HG03108 (cell line): ENCODE data around the gene SMPD3.
"Not testable (repeated sequence)": the region's sequence is repeated elsewhere in the genome, so short reads cannot be mapped to it uniquely, and the experiment has no call there.

Experiments used
- ATAC-seq: cut with Tn5 transposase; IDR thresholded peaks from one replicate; pipeline ENCODE4 v1.9.1; 2021; ENCODE audit warnings: moderate library complexity; ENCODE audit not compliant: unreplicated experiment

Gene SMPD3

DNA sequence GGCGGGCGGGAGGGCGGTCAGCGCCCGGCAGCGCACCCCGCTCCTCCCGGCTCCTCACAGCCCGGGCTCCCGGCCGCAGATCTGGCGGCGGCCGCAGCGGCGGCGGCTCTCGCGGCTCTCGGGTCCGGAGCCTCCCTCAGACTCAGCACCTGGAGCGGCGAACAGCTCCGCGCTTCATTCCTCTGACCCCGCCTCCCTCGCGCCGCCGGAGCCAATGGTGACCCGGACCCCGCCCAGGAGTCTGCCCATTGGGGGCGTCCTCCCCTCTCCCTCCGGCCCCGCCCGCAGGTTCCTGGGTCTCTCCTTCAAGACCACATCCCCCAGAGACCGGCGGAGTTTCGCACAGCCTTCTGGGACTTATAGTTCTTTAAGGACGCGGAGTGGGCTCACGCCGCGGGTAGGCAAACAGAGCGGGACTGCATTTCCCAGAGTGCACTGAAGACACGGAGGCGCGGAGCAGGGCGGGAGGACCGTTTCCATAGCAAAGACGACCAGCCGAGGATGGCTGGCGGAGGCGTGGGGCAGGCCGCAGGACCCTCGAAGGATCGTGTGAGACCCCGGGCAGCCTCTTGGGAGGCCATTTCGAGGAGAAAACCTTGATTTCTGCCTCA lies at the start of gene SMPD3:
SMPD3 (minus strand) TSS at position 149 of the 611 bp plus-strand sequence. CDS start 76,327 bp downstream, outside the sequence.
- ATAC-seq, result peak; percentile 88

DNA sequence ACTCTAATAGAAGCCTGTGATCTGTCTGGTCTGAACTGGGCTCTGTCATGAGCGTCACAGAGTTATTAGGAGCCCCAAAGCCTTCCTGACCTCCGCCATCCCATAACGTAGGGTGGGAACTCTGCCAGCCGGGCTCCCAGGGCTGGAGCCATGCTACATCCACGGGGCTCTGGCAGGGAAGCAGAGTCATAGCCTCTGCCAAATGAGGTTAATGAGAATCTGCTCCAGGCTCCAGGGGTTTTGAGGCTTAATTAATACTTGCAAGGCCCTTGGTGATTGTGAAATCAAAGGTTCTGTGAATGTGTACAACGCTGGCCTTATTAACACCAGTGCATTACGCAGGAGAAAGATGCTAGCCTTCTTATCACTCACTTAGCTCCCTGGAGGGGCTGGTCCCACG lies 48.4 kb upstream of the SMPD3 start:
- ATAC-seq, result no peak

DNA sequence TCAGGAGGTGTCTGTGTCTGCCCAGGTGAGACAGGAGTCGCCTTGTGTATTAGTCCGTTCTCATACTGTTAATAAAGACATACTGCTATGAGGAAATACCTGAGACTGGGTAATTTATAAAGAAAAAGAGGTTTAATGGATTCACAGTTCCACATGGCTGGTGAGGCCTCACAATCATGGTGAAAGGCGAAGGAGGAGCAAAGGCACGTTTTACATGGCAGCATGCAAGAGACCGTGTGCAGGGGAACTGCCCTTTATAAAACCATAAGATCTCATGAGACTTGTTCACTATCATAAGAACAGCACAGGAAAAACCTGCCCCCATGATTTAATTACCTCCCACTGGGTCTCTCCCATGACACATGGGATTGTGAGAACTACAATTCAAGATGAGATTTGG lies 46.0 kb upstream of the SMPD3 start:
- ATAC-seq, result not testable (repeated sequence)

DNA sequence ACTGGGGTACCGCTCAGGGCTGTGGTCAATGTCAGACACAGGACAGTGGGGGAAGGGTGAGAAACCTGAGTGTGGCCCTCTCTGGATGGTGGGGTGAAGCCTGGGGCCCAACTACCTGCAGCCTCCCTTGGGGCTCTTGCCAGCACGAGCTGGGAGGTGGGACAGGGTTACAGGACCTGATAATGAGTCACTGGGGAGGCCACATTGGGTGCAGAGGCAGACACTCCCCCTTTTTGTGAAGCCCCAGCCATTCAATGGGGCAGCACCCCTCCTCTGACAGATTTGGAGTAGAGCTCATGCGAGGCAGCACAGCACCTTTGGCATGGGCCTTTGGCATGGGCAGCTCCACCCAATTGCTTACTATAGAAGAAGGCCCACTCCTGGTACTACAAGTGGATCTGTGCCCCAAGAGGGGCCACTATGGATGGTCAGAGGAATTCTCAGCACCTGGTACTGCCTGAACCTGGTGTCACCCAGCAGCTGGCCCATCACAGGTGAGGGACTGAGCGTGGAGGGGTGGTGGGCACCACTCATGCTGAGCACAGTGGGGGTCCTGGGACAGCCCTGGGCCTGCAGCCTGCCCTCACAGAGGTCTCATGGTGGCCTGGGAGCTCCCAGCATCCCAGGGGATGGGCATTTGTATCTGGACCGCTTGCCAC lies 45.2 kb upstream of the SMPD3 start:
- no peak for ATAC-seq

DNA sequence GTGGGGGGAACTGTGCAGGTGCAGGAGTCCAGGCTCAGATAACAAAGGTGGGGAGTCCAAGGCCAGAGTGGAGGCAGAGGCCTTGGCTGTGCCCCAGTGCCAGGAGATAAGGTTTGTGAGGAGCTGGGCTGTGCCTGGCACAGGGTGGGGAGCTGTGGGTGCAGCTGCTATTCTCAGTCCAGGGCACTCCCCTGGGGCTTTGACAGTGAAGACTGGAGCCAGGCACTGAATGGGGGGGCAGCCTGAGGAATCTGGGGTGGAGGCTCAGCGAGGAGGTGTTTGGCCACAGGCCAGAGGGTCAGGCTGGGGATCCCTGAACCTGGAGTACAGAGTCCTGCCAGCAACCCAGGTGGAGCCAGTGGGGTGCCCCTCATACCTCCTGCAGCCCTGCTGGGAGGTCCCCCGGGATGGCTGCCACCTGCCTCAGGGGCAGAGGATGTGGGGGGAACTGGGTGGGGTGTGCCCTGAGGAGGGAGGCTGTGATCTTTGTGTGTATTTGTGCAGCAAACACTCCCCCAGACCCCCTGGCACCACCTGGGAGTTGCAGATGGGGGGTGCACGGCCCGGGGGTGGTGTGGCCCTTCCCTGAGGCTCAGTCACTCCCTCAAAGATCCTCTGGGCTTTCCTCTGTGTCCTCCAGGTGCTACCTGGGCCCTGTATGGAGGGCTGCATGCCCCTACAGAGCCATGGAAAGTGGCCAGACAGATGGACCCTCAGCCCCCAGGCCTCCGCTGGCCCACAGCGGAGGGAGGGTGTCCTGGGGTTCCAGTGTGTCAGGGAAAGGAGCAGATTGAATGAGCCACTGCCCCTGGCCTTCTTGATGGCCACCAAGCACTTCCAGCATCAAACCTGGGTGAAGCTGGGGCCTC lies 44.5 kb upstream of the SMPD3 start:
- no peak for ATAC-seq

DNA sequence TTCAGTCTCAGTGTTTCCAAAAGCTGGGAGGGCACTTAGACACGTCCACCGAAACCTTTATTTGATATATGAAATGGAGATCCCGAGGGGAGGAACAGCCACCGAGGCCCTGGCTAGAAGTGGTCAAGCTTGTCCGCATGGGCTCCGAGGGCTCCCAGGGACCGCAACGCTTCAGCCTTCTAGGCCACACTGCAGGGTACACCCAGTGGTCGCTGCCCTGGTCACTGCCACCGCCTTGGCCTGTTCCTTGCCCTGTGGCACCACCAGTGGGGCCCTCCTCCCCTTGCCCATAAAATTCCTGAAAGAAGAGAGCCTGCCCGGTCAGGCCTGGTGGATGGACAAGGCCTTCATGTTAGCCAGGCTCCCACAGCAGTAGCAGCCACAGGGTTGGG lies 43.8 kb upstream of the SMPD3 start:
- ATAC-seq, result no peak

DNA sequence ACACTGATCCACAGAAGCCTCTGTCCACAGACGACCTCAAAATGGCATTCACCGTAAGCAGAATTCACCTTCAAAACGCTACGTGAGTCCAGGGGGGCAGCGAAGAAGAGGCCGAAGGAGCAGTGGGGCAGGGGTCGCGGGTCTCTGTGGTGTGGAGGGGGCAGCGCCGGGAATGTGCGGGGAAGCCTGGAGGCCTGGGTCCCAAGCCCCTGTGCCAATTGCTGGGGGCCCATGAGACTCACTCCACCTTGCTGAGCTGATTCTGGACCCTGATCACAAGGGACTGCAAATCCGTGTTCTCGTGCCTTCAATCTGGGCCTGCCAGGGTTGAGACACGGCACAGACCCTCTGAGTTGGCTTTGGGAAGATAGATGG lies 43.3 kb upstream of the SMPD3 start:
- no peak for ATAC-seq

DNA sequence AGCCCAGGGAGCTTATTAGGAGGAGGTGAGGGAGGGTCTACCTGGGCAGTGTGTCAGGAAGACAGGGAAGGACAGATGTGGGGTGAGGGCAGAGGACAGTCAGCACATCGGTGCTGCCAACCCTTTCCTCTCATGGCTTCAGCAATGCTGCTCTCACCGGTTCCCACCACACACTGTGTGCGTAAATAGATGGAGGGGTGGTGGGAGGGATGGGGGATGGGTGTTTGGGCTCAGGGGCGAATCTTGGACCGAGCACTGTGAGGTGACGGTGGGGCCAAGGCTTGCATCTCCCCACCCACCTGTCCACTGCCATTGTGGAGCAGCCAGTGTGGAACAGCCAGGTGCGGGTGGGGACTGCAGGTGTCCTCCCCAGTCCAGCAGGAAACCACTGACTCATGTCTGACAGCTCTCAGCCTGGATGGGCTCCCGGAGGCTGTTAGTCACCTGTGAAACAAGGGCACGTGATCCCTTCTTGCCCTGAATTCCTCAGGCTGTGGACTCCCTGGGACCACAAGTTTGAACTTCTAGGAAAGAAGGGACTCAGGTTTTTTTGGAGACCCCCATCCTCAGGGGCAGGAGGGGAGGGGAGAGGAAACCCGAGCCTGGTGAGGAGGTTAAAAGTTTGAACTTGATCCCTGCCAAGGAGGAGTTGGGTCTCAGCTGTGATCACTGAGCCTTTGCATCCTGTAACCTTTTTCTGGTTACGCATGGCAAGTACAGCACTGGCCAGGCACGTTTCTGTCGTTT lies 42.7 kb upstream of the SMPD3 start:
- no peak for ATAC-seq

DNA sequence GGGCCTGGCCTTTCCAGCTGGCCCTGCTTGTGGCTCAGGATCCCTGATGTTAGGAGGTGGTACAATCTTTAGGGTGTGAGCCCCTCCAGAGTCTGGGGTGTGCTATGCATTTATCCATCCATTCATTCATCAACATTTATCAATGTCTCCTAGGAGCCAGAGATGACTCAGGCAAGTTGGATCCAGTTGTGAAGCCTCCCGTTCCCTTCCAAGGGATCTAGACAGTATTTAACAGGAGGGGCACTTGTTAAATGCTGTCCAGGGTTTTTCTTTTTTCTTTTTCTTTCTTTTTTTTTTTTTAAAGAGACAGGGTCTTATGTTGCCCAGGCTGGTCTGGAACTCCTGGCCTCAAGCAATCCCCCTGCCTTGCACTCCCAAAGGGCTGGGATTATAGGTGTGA lies 42.0 kb upstream of the SMPD3 start:
- no peak for ATAC-seq

DNA sequence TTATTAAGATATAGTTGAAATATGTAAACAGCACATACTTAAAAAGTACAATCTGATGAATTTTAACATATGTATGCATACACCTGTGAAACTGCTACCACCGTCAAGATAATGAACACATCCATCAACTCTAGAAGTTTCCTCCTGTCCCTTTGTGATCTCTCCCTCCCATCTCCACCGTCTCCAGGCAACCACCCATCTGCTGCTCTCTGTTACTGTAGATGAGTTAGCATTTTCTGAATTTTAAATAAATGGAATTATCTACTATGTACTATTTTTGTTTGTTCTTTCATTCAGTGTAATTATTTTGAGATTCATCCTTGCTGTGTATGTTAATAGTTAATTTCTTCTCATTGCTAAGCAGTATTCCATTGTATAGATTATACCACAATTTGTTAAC lies 40.2 kb upstream of the SMPD3 start:
- ATAC-seq, result no peak

DNA sequence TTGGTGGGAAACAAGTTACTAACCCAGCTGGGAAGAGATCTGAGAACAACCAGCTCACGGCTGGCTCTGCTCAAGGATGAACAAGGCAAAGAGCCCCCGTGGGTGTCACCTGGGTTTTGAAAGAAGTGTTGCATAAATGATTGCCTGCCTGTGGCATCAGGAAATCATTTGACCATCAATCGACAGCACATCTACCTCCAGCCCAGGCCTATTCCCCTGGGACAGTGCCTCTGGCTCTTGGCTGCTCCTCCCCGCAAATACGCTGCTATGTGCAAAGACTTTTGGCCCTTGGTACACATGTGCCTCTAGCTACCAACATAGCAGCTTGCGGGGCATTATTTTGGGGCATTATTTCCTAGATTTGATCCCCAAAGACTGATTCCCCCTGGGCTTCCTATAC lies 39.4 kb upstream of the SMPD3 start:
- ATAC-seq, result no peak

DNA sequence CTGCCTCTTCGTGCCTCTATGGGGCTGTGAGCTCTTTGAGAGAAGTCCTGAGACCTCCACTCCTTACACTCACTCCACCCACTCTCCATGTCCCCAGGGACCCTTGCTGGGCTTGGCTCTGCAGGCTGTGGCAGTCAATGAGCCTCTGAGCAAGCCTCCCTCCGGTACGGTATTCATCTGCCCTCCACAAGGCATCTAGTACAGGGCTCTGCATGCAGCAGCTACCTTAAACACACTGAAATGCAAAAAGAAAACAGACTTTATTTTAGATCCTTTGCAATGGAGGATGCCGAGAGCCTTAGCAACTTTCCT lies 38.9 kb upstream of the SMPD3 start:
- no peak for ATAC-seq

DNA sequence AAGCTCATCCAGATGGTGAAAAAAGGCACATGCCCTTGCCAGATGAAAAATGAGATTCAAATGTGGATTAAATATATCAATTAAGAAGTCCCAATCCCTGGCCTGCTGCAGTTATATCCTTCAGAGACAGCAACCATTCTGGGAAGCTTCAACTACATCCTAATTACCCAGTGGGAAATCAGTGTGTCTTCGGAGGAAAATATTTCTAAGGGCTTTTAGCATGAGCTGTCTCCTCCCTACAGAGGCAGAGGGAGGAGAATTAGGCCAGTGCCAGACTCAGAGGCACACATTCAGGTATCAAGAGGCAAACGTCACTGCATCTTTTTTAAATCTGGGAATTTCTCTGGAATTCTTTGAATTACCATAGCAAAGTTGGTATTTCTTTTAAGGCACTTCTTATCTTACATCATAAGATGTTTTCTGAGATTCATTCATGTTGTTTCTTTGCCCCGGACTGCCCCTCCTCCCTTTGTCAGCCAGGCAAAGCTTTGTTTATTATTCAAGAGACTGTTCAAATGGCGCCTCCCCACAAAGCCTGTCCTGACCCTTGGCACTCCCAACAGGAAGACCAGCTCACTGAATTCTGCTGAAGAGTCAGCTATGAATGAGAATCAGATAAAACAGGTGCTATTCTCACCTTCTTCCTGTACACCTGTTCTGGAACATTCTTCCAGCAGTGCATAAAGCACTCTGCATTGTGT lies 38.3 kb upstream of the SMPD3 start:
- ATAC-seq, result no peak

DNA sequence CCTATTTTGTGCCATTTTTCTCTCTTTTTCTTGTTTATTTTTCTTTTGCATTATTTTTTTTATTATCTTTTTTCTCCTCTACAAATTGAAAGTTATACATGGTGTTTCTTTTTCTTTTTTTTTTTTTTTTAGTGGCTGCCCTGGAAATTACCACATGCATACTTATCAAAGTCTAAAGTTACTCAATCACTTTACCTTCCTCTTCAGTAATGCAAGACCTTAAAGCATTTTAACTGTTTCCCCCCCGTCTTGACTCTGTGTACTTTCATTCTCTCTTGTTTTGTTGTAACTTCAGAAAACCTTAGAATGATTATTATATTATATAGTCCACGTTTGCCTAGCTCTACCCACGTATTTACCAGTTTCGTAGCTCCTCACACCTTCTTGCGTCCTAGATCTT lies 33.3 kb upstream of the SMPD3 start:
- no peak for ATAC-seq

DNA sequence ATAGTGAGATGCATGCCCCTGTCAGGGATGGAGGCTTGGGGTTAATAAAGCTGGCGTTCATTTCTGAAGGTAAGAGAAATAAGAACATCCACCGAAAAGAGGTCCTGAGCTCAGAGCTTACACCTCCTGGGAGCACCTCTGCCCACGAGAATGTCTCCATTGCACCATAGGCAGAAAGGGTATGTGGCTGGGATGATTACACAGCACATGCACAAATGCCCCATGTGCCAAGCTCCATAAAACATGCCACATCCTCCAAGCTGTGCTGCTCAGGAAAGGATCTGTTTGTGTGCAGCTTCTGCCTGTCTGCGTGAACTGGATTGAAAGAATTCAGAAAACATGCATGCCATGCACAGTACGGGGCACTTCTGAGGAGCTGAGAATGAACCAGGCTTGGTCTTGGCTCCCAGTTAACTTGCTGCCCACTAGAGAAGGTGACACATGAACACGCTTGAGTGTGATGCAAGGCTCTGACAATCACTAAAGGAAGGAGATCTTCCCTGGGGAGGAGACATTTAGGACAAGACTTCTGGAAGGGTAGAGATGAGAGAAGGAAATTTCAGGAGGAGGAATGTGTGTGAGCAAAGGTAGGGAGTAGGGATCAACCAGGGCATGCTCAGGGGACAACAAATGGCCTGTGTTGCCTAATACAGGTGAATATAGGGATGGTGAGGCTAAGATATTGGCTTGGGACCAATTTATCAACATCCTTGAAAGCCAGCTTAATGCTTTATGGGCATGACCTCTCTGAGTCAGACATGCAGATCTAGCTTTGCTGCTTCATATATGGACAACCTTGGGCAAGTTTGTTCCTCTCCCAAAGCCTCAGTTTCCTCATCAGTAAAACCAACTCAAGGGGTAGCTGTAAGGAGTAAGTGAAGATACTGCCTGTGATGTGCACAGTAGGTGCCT lies 32.0 kb upstream of the SMPD3 start:
- no peak for ATAC-seq

DNA sequence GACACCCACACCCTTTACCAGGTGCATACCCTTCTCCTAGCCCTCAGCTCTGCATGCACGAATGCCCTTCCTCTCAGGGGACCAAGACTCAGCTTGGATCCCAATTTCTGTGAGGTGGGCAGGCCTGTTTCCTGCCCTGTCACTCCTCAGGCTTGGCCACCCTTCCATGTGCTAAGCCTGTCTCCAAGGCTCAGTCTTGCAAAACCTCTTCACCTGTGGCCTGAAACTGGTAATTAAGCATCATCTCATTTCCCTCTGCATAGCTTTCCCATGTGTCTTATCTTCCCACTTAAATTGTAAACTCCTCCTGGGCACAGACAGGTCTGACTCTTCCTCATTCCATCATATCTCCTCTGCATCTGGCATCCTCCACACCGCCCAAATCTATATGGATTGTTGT lies 31.0 kb upstream of the SMPD3 start:
- ATAC-seq, result no peak

DNA sequence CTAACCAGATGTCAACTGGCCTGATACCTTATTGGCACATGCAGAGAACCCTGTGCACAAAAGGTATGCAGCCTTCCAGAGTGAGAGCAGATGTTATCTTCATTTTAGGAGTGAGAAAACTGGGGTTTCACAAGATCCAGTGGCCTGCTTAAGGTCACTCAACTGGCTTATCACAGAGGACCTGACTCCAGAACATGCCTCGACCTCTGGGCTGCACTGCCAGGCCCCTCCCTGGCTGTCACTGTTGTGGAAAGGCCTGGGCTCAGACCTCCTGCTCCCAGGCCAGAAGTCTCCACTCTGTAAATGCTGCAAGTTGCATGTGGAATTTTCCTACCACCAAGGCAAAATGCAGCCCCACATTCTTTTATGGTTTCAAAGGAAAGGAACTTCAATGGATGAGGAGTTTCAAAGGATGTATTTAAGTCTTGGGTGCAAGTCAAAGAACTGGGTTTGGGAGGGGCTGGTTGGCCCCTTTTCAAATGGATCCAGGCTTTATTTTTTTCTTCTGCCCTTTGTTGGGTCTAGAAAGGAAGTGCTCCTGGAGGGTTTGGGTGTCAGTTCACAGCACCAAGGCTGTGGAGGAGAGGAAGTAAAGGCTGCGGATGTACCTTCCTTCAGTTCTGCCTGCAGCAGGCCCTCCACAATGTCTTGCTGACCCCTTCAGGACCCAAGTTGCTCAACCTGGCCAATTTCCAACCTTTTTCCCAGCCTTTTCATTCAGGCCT lies 30.4 kb upstream of the SMPD3 start:
- ATAC-seq, result no peak

DNA sequence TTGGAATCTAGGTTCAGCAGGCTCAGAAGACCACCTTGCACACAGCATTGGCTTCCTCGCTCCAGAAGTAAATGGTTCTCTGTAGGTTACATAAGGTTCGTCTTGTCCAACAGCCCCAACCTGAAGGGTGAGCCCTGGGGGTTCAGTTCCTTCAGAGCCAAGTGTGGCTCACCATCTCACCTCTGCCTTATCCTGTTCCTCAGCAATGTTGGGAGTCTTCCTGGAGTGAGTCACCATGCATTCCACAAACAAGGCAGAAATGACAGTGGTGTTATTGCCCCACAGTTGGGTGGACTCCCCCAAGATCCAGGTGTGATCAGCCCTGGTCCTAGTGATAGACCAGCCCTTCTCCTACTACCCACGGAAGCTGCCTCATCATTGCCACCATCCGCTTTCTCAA lies 26.8 kb upstream of the SMPD3 start:
- ATAC-seq, result no peak

DNA sequence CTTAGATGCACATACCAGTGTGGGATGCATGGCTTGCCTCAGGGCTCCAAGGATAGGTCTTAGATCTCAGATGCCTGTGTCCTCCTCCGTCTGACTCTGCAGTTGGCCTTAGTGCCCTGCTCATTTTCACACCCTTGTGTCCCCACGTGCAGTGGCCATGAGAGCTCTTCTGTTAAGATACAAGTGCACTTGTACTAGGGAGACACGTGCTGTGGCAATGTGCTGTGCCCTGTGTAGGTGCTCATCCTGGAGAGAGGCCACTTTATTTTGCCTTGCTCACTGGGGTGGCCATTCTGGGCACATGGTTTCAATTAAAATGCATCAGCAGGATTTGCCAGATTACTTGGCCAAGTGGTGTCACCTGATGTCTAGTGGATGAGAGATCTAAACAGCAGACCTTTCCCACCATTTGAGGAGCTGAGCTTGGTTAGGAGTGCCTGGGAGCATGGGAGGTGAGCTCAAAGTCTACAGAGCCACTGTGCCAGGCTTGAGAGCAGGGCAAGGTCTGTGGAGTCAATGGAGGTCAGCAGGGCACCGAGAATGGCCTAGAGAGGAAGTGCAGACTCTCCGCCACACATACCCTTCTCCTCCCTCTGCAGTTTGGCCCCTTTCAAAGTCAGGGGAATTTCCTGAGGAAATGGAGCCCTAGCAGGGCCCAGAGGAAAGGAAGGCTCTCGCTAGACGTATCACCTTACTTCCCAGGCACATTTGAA lies 25.2 kb upstream of the SMPD3 start:
- no peak for ATAC-seq
